Natural killer cell (primary cell): Measurements from ENCODE around the gene IRAK1BP1. TPM values are rescaled to one million over a fixed set of nuclear protein-coding genes. Genes with fewer than 3 reads are reported as not detected.
"Not testable (repeated sequence)": the region's sequence is repeated elsewhere in the genome, so short reads cannot be mapped to it uniquely, and the experiment has no call there.

Experiments used
- ATAC-seq, 3 donors: fragments of 150-1000 bp in 2 of 3; fragments of 200-7000 bp in 1 of 3; cut with Tn5 transposase; 1 replicate in 1 of 3; 2 replicates in 2 of 3; pipeline ENCODE4 v1.10.0; 2021; ENCODE audit warnings: mild to moderate bottlenecking in 2 of 3, moderate library complexity in 2 of 3
- DNase-seq, 2 donors: peaks; one replicate each; pipeline versions ENCODE4 v3.0.0 to v3.0.0-alpha.2; 2013 to 2021; ENCODE audit warnings: mixed read lengths in 1 of 2
- H3K27ac ChIP-seq: one replicate; pipeline ENCODE4 v1.5.1; 2013; ENCODE audit warnings: mild to moderate bottlenecking, low read length
- H3K27me3 ChIP-seq: one replicate; pipeline ENCODE4 v1.6.1; 2013; ENCODE audit warnings: low read length; ENCODE audit not compliant: control insufficient read depth, insufficient read depth
- H3K36me3 ChIP-seq: one replicate; pipeline ENCODE4 v1.6.1; 2013; ENCODE audit warnings: low read length; ENCODE audit not compliant: control insufficient read depth, insufficient read depth
- H3K4me1 ChIP-seq: one replicate; pipeline ENCODE4 v1.6.1; 2013; ENCODE audit warnings: low read length; ENCODE audit not compliant: control insufficient read depth, insufficient read depth
- H3K4me3 ChIP-seq: one replicate; pipeline ENCODE4 v1.5.1; 2013; ENCODE audit warnings: low read length
- H3K9me3 ChIP-seq: one replicate; pipeline ENCODE4 v1.6.1; 2013; ENCODE audit warnings: low read length; ENCODE audit not compliant: control insufficient read depth, insufficient read depth
- H3K27ac Mint-ChIP-seq, 2 donors: one replicate each; pipeline ENCODE4 v1.8.0; 2022; ENCODE audit warnings: mild to moderate bottlenecking in 2 of 2, mixed read lengths in 2 of 2, moderate library complexity in 1 of 2
- H3K27me3 Mint-ChIP-seq, 2 donors: one replicate each; pipeline ENCODE4 v1.8.0; 2022; ENCODE audit warnings: low read depth in 2 of 2, mixed read lengths in 2 of 2
- H3K36me3 Mint-ChIP-seq: one replicate; pipeline ENCODE4 v1.8.0; 2022; ENCODE audit warnings: mixed read lengths
- H3K4me1 Mint-ChIP-seq, 2 donors: one replicate each; pipeline ENCODE4 v1.8.0; 2022; ENCODE audit warnings: mixed read lengths in 2 of 2
- H3K4me3 Mint-ChIP-seq: one replicate; pipeline ENCODE4 v1.8.0; 2022; ENCODE audit warnings: mild to moderate bottlenecking, moderate library complexity, mixed read lengths
- H3K9me3 Mint-ChIP-seq, 2 donors: one replicate each; pipeline ENCODE4 v1.8.0; 2022; ENCODE audit warnings: mixed read lengths in 2 of 2
- WGBS: methylation state at CpG from one replicate; pipeline ENCODE4 v1.1.7; 2013; ENCODE audit warnings: missing lambda C conversion rate; ENCODE audit not compliant: insufficient coverage; 5-methylcytosine and 5-hydroxymethylcytosine counted together
- intact Hi-C: fragments of 100-400 bp; cut with micrococcal nuclease; formaldehyde crosslinking; loops from one replicate; pipeline ENCODE4 v1.14.2; 2022
- total RNA-seq, 4 donors: library from RNA; stranded (reverse); fragments of 120-200 nt in 1 of 4; gene quantifications; one replicate each; pipeline versions ENCODE4 v1.2.3 to v1.2.4, GENCODE V29; 2013 to 2022
- TF ChIP-seq, protein P1 (sequence below): fragments of 200-600 bp; IDR thresholded peaks from one replicate; pipeline ENCODE4 v1.8.0; 2022; ENCODE audit warnings: antibody characterized with exemption

IRAK1BP1 gene
- total RNA-seq, 3 donors from 2014 or later (not counting 1 experiment from before 2014, with no cell fraction given): 0.56 to 1.5 (median 1.5) TPM

DNA sequence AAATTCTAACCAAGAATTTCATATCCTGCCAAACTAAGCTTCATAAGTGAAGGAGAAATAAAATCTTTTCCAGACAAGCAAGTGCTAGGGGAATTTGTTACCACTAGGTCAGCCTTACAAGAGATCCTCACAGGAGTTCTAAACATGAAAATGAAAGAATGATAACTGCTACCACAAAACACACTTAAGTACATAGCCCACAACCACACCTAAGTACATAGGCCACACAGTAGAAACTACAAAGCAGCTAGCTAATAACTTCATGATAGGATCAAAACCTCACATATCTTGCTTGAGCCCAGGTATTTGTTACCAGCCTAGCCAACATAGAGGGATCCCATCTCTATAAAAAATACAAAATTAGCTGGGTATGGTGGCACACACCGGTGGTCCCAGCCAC lies 50.4 kb downstream of the IRAK1BP1 start:
- WGBS: 91% methylated on average over 1 of the region's 1 CpG
- H3K27ac ChIP-seq: no peak overlapping the region
- ATAC-seq (no peak), DNase-seq (no peak)
- peaks cover 8% of the 10 kb centered on the region for H3K9me3 ChIP-seq
- no peaks in the 10 kb centered on the region for H3K27me3 ChIP-seq
- intact Hi-C loops: no loop called here
- no peaks in the 10 kb centered on the region for H3K36me3 ChIP-seq
- Mint-ChIP-seq H3K4me3 (no peak overlapping the region), H3K36me3 (peaks cover 22% of the 10 kb centered on the region), H3K9me3 (peaks cover 8 to 16% of the 10 kb centered on the region in 2 donors), H3K27ac (no peak overlapping the region), H3K4me1 (no peaks in the 10 kb centered on the region), H3K27me3 (peaks cover 0 to 9% of the 10 kb centered on the region in 2 donors)
- H3K4me3 ChIP-seq: no peak overlapping the region
- no peaks in the 10 kb centered on the region for H3K4me1 ChIP-seq
- TF ChIP-seq, protein P1, sequence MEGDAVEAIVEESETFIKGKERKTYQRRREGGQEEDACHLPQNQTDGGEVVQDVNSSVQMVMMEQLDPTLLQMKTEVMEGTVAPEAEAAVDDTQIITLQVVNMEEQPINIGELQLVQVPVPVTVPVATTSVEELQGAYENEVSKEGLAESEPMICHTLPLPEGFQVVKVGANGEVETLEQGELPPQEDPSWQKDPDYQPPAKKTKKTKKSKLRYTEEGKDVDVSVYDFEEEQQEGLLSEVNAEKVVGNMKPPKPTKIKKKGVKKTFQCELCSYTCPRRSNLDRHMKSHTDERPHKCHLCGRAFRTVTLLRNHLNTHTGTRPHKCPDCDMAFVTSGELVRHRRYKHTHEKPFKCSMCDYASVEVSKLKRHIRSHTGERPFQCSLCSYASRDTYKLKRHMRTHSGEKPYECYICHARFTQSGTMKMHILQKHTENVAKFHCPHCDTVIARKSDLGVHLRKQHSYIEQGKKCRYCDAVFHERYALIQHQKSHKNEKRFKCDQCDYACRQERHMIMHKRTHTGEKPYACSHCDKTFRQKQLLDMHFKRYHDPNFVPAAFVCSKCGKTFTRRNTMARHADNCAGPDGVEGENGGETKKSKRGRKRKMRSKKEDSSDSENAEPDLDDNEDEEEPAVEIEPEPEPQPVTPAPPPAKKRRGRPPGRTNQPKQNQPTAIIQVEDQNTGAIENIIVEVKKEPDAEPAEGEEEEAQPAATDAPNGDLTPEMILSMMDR: no peak

DNA sequence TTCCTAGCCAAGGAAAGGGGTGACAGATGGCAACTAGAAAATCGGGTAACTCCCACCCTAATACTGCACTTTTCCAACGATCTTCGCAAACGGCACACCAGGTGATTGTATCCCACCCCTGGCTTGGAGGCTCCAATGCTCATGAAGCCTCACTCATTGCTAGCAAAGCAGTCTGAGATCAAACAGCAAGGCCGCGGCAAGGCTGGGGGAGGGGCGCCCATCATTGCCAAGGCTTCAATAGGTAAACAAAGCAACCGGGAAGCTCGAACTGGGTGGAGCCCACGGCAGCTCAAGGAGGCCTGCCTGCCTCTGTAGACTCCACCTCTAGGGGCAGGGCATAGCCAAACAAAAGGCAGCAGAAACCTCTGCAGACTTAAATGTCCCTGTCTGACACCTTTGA lies 53.8 kb downstream of the IRAK1BP1 start:
- H3K4me3 Mint-ChIP-seq, H3K27ac Mint-ChIP-seq, H3K4me1 Mint-ChIP-seq, H3K4me3 ChIP-seq, H3K27ac ChIP-seq, DNase-seq, ATAC-seq, H3K27me3 ChIP-seq, intact Hi-C loops, H3K4me1 ChIP-seq, H3K9me3 ChIP-seq, H3K36me3 ChIP-seq, H3K27me3 Mint-ChIP-seq: not testable (repeated sequence)
- 92% methylated on average over 10 of the region's 10 CpGs for WGBS
- Mint-ChIP-seq H3K9me3 (peaks cover 8 to 16% of the 10 kb centered on the region in 2 donors), H3K36me3 (peaks cover 21% of the 10 kb centered on the region)

DNA sequence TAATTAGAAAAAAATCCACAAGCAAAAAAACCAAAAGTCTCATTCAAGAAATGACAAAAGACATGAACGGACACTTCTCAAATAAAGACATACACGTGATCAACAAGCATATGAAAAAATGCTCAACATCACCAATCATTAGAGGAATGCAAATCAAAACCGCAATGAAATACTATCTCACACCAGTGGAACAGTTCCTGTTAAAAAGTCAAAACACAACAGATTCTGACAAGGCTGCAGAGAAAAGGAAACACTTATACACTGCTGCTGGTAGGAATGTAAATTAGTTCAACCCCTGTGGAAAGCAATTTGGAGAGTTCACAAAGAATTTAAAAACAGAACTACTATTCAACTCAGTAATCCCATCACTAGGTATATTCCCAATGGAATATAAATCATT lies 58.0 kb downstream of the IRAK1BP1 start:
- intact Hi-C loops: no loop called here

DNA sequence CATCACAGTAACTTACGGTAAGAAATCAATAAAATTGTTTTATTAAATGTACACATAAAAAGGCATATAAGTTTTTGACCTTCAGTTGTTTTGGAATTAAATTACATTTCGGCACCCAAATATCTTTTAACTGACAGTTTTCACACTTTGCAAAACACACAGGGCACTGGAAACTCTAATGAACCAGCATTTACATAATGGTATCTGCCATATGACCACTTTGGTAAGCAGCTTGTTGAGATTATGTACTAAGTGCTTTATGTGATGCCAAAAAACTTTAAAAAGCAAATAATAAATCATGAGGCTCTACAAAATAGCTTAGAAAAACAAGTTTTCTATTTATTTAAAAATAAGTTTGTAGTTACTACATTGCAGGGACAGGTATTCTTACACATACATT lies 68.2 kb downstream of the IRAK1BP1 start:
- no peak for DNase-seq
- Histone ChIP-seq H3K36me3 (peaks cover 15% of the 10 kb centered on the region), H3K27me3 (no peaks in the 10 kb centered on the region), H3K4me3 (no peak overlapping the region), H3K9me3 (no peaks in the 10 kb centered on the region), H3K4me1 (no peaks in the 10 kb centered on the region), H3K27ac (no peak overlapping the region)
- no peaks in the 10 kb centered on the region for H3K27me3 Mint-ChIP-seq
- H3K27ac Mint-ChIP-seq: no peak overlapping the region
- intact Hi-C loops: no loop called here
- H3K4me3 Mint-ChIP-seq: no peak overlapping the region
- H3K9me3 Mint-ChIP-seq: no peaks in the 10 kb centered on the region
- ATAC-seq: no peak
- WGBS: 80% methylated on average over 1 of the region's 2 CpGs
- peaks cover 0 to 6% of the 10 kb centered on the region in 2 donors for H3K4me1 Mint-ChIP-seq
- TF ChIP-seq, protein P1: no peak
- no peaks in the 10 kb centered on the region for H3K36me3 Mint-ChIP-seq

More for the DNA sequence above, 58.0 kb downstream of the IRAK1BP1 start:
- Mint-ChIP-seq H3K36me3 (no peaks in the 10 kb centered on the region), H3K9me3 (peaks cover 10% of the 10 kb centered on the region in 2 donors), H3K4me3 (no peak overlapping the region), H3K4me1 (no peaks in the 10 kb centered on the region), H3K27ac (no peak overlapping the region), H3K27me3 (peaks cover 10 to 11% of the 10 kb centered on the region in 2 donors)
- Histone ChIP-seq H3K9me3 (peaks cover 8% of the 10 kb centered on the region), H3K4me1 (no peaks in the 10 kb centered on the region), H3K4me3 (no peak overlapping the region), H3K27ac (no peak overlapping the region), H3K36me3 (no peaks in the 10 kb centered on the region), H3K27me3 (no peaks in the 10 kb centered on the region)
- TF ChIP-seq, protein P1: no peak
- 88% methylated on average over 3 of the region's 3 CpGs for WGBS
- ATAC-seq (no peak), DNase-seq (no peak)
